IPS-20b (cell line): Measurements from ENCODE around the gene FLACC1.
"Not testable (repeated sequence)": the region's sequence is repeated elsewhere in the genome, so short reads cannot be mapped to it uniquely, and the experiment has no call there.

Experiments
- H3K27ac ChIP-seq: one replicate; pipeline ENCODE4 v1.5.1; 2013; ENCODE audit warnings: low read length
- H3K27me3 ChIP-seq: 2 replicates; pipeline ENCODE4 v1.6.1; 2013; ENCODE audit warnings: mild to moderate bottlenecking, low read length, inconsistent platforms; ENCODE audit not compliant: insufficient read depth
- H3K36me3 ChIP-seq: 2 replicates; pipeline ENCODE4 v1.6.1; 2013; ENCODE audit warnings: low read depth, mild to moderate bottlenecking, inconsistent platforms, low read length, moderate library complexity; ENCODE audit not compliant: insufficient read depth
- H3K4me1 ChIP-seq: 2 replicates; pipeline ENCODE4 v1.6.1; 2013; ENCODE audit warnings: mild to moderate bottlenecking, control low read depth, inconsistent platforms, low read length, moderate library complexity; ENCODE audit not compliant: insufficient read depth
- H3K4me3 ChIP-seq: 2 replicates; pipeline ENCODE4 v1.5.1; 2013; ENCODE audit warnings: mild to moderate bottlenecking, low read length, inconsistent platforms
- H3K9ac ChIP-seq: 2 replicates; pipeline ENCODE4 v1.6.1; 2013; ENCODE audit warnings: low read depth, mild to moderate bottlenecking, inconsistent platforms, low read length, moderate library complexity
- H3K9me3 ChIP-seq: 2 replicates; pipeline ENCODE4 v1.6.1; 2013; ENCODE audit warnings: mild to moderate bottlenecking, low read depth, low read length, inconsistent platforms; ENCODE audit not compliant: insufficient read depth

FLACC1 gene

GRCh38 chr2:201369318-201369717 lies 12.2 kb upstream of the FLACC1 start:
- H3K4me3 ChIP-seq, H3K27ac ChIP-seq, H3K9ac ChIP-seq, H3K27me3 ChIP-seq, H3K9me3 ChIP-seq, H3K4me1 ChIP-seq, H3K36me3 ChIP-seq: not testable (repeated sequence)

GRCh38 chr2:201366146-201366545 lies 9.0 kb upstream of the FLACC1 start:
- Histone ChIP-seq H3K36me3 (no peaks in the 10 kb centered on the region), H3K27me3 (no peaks in the 10 kb centered on the region), H3K27ac (no peak overlapping the region), H3K9me3 (peaks cover 18% of the 10 kb centered on the region; the same call in 1 of the 2 replicates), H3K4me1 (no peaks in the 10 kb centered on the region), H3K9ac (no peak overlapping the region), H3K4me3 (no peak overlapping the region)

DNA sequence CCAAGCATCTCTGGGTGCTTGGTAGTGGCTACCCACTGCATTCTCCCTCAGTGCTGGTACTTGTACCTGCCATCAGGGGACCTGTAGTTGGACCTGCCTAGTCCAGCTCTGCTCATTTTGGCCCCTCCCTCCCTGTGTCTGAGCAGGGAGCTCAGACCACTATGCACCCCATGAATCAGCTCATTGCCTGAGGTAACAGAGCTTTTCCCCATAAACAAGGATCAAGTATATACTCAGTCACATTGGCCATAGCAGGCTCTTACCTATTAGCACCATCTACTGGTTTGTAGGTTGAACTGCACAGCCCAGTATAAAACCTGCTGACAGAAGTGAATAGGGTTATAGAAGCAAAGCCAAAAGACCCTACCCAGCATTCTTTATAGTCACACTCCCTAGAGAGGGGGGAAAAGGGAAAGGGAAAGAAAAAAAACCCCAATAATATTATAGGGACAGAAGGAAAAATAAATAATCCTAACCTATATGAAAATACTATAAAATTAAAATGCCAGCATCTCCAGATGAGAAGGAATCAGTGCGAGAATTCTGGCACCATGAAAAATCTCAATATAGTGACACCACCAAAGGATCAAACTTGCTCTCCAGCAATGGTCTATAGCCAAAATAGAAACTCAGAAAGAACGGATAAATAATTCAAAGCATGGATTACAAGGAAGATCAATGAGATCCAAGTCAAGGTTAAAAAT lies 6.9 kb upstream of the FLACC1 start:
- no peaks in the 10 kb centered on the region for H3K4me1 ChIP-seq
- no peaks in the 10 kb centered on the region for H3K27me3 ChIP-seq
- H3K36me3 ChIP-seq = no peaks in the 10 kb centered on the region
- H3K4me3 ChIP-seq = no peak overlapping the region
- no peak overlapping the region for H3K27ac ChIP-seq
- no peak overlapping the region for H3K9ac ChIP-seq
- H3K9me3 ChIP-seq = peaks cover 18% of the 10 kb centered on the region; the same call in 1 of the 2 replicates

DNA sequence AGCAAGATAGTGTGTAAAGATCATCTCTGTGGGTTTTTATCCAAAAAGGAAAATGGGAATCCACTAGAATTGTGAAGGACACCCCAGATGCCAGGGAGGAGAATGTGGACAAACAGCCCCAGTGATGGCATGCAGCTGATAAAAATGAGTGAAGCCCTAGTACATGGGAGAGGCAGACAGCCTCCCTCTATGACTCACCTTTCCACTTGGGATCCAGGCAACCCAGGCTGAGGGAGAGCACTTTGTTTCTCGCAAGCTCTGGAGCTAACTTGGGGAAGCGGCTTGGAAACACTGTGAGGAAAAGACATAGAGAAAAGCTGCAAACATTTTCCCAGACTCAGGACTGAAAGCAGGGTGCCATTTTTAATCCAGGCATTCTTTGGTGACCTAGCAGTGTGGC lies 5.3 kb upstream of the FLACC1 start:
- H3K4me3 ChIP-seq = no peak overlapping the region
- H3K36me3 ChIP-seq = no peaks in the 10 kb centered on the region
- no peak overlapping the region for H3K9ac ChIP-seq
- no peak overlapping the region for H3K27ac ChIP-seq
- no peaks in the 10 kb centered on the region for H3K27me3 ChIP-seq
- peaks cover 13% of the 10 kb centered on the region; the same call in 1 of the 2 replicates for H3K9me3 ChIP-seq
- H3K4me1 ChIP-seq = no peaks in the 10 kb centered on the region

DNA sequence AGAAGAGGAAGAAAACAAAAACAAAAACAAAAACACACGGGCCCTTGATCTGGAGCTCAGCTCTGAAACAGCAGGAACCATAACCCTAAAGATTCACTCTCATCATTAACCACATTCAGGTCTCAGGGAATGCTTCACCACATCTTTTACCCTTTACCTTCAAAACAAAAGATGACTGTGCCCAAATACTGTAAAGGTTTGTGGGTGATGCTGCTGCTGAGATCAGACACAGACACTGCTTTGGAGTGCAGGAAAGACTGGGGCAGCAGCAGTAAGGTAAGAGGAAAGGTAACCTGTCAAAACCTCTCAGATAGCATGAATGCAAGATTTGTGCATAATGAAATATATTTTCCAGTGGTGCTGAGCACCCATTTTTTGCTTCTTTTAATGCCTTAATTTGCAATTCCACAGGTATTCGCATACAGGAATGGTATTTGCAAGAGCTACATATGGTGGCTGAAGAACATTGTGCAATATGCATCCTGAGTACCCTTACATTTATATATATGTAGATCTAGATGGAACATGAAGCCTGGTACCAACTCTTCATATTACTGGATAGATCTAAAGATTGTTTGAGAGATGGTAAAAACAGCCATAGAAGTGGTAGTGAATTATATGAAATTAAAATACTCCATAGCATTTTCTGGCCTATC lies 4.1 kb upstream of the FLACC1 start:
- no peaks in the 10 kb centered on the region for H3K4me1 ChIP-seq
- no peaks in the 10 kb centered on the region for H3K27me3 ChIP-seq
- H3K4me3 ChIP-seq = no peak overlapping the region
- no peaks in the 10 kb centered on the region for H3K36me3 ChIP-seq
- no peak overlapping the region for H3K27ac ChIP-seq
- no peak overlapping the region for H3K9ac ChIP-seq
- H3K9me3 ChIP-seq = peaks cover 11% of the 10 kb centered on the region; the same call in 1 of the 2 replicates

- Histone ChIP-seq H3K36me3 (no peaks in the 10 kb centered on the region), H3K27me3 (no peaks in the 10 kb centered on the region), H3K4me3 (no peak overlapping the region)
Measured at GRCh38 chr2:201360256-201360655, 3.1 kb upstream of the FLACC1 start.

DNA sequence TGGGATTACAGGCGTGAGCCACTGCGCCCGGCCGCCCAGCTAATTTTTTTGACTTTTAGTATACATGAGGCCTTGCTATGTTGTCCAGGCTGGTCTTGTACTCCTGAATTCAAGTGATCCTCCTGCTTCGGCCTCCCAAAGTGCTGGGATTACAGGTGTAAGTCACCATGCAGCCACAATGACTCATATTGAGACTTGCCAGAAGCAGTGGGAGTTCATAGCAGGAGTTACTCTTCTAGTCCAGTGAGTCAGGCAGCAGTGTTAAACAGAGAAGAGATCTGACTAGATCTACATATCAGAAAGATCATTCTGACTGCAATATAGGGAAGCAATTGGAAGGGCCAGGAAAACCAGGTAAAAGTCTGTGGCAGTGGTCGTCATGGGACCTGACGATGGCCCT lies 1.5 kb upstream of the FLACC1 start:
- H3K4me1 ChIP-seq = no peaks in the 10 kb centered on the region
- no peaks in the 10 kb centered on the region for H3K36me3 ChIP-seq
- no peak overlapping the region for H3K27ac ChIP-seq
- H3K27me3 ChIP-seq = no peaks in the 10 kb centered on the region
- H3K9me3 ChIP-seq = peaks cover 11% of the 10 kb centered on the region; the same call in 1 of the 2 replicates
- H3K9ac ChIP-seq = no peak overlapping the region
- H3K4me3 ChIP-seq = no peak overlapping the region

More at GRCh38 chr2:201360256-201360655, 3.1 kb upstream of the FLACC1 start:
- no peak overlapping the region for H3K27ac ChIP-seq
- H3K9me3 ChIP-seq = peaks cover 11% of the 10 kb centered on the region; the same call in 1 of the 2 replicates
- H3K4me1 ChIP-seq = no peaks in the 10 kb centered on the region
- no peak overlapping the region for H3K9ac ChIP-seq

GRCh38 chr2:201353116-201353515 lies 4.0 kb downstream of the FLACC1 start:
- Histone ChIP-seq H3K9me3 (no peaks in the 10 kb centered on the region), H3K36me3 (no peaks in the 10 kb centered on the region), H3K27me3 (no peaks in the 10 kb centered on the region), H3K4me1 (no peaks in the 10 kb centered on the region; the same call in 1 of the 2 replicates), H3K27ac (no peak overlapping the region), H3K4me3 (no peak overlapping the region), H3K9ac (no peak overlapping the region)

DNA sequence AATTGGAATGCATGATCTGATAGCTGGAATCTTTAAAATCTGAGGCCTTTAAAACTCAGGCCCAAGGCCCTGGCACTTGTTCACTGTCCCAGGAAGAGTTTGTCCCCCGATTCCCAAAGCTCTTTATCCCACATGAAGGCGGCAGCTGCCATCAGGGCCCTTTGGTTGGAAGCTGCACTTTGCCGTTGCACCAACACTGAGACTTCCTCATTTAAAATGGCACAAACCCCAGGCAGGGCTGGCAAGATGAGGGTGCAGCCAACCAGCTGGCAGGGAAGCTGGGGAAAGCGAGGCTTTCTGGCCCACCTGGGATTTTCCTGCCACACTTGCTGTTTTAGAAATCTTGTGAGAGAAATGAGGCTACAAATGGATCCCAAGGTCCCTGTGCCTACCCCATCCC lies 6.3 kb downstream of the FLACC1 start:
- Histone ChIP-seq H3K36me3 (no peaks in the 10 kb centered on the region), H3K9me3 (no peaks in the 10 kb centered on the region), H3K4me1 (no peaks in the 10 kb centered on the region; the same call in 1 of the 2 replicates), H3K27ac (no peak overlapping the region), H3K9ac (no peak overlapping the region), H3K4me3 (no peak overlapping the region), H3K27me3 (no peaks in the 10 kb centered on the region)

GRCh38 chr2:201349601-201350000 lies 7.5 kb downstream of the FLACC1 start:
- Histone ChIP-seq H3K4me3 (no peak overlapping the region), H3K4me1 (no peaks in the 10 kb centered on the region; the same call in 1 of the 2 replicates), H3K27me3 (no peaks in the 10 kb centered on the region), H3K9ac (no peak overlapping the region), H3K27ac (no peak overlapping the region), H3K9me3 (no peaks in the 10 kb centered on the region), H3K36me3 (no peaks in the 10 kb centered on the region)

- Histone ChIP-seq H3K4me1 (no peaks in the 10 kb centered on the region; the same call in 1 of the 2 replicates), H3K9ac (no peak overlapping the region), H3K27ac (no peak overlapping the region), H3K9me3 (no peaks in the 10 kb centered on the region), H3K36me3 (no peaks in the 10 kb centered on the region), H3K27me3 (no peaks in the 10 kb centered on the region), H3K4me3 (no peak overlapping the region)
Measured at GRCh38 chr2:201348758-201349157, 8.4 kb downstream of the FLACC1 start.

DNA sequence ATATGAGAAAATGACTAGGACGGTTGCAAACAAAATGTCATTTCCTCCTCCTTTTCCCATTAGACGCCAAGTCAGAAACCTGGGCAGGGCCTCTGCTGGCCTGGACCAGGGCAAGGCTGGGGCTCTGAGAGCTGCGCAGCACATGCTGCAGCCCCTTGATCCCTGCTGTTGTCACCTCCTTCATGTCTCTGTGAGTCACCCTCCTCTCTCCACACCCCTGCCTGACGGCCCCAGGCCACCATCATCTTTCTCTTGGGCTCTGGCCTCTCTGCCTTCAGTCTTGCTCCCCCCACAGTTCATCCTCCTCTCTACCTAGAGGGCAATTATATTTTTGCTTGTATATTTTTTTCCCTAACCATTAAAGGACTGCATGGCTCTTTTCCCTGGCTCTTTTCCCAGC lies 10.0 kb downstream of the FLACC1 start:
- Histone ChIP-seq H3K27me3 (no peaks in the 10 kb centered on the region), H3K9ac (no peak overlapping the region), H3K4me1 (no peaks in the 10 kb centered on the region; the same call in none of the 2 replicates), H3K9me3 (no peaks in the 10 kb centered on the region), H3K27ac (no peak overlapping the region), H3K36me3 (no peaks in the 10 kb centered on the region), H3K4me3 (no peak overlapping the region)
